A673 (cell line): Measurements from ENCODE around the gene FRMPD4. TPM values are rescaled to one million over a fixed set of nuclear protein-coding genes. Genes with fewer than 3 reads are reported as not detected.

Experiments used
- BruUV-seq: library from RNA; stranded (reverse); fragments of 400-500 nt; replicated peaks from 2 replicates; lab custom pipeline; 2021; lab: Mats Ljungman, UMichigan
- CTCF ChIA-PET: fragments of 300-600 bp; sonication (Branson Sonifier 250); formaldehyde crosslinking; loops from one replicate; lab custom pipeline; 2022; ENCODE audit warnings: antibody characterized with exemption; lab: Charles Lee
- POLR2A ChIA-PET: fragments of 300-600 bp; sonication (Branson Sonifier 250); formaldehyde crosslinking; loops from one replicate; lab custom pipeline; 2022; ENCODE audit warnings: antibody characterized with exemption; ENCODE audit not compliant: low non-redundant PET; lab: Charles Lee
- DNase-seq: peaks from one replicate; pipeline ENCODE4 v3.0.0-alpha.2; 2015; ENCODE audit warnings: low spot score
- H3K27ac ChIP-seq: fragments of 200-600 bp; sonication (generic); 2 replicates; pipeline ENCODE4 v1.5.1; 2016; ENCODE audit warnings: mixed run types, low read depth, mild to moderate bottlenecking, mixed read lengths, antibody characterized with exemption, low read length; ENCODE audit not compliant: poor library complexity, severe bottlenecking
- H3K27me3 ChIP-seq: fragments of 200-600 bp; sonication (generic); replicated peaks from 2 replicates; pipeline ENCODE4 v1.6.1; 2017; ENCODE audit warnings: mixed run types, low read depth, mild to moderate bottlenecking, mixed read lengths, antibody characterized with exemption, low read length; ENCODE audit not compliant: insufficient read depth, poor library complexity
- H3K36me3 ChIP-seq: fragments of 200-600 bp; sonication (generic); 2 replicates; pipeline ENCODE4 v1.6.1; 2016; ENCODE audit warnings: mixed run types, mild to moderate bottlenecking, mixed read lengths, antibody characterized with exemption, low read length; ENCODE audit not compliant: insufficient read depth, poor library complexity, severe bottlenecking
- H3K4me1 ChIP-seq: fragments of 200-600 bp; sonication (generic); 2 replicates; pipeline ENCODE4 v1.6.1; 2017; ENCODE audit warnings: mixed run types, mild to moderate bottlenecking, mixed read lengths, antibody characterized with exemption, low read length; ENCODE audit not compliant: insufficient read depth, poor library complexity, severe bottlenecking
- H3K4me3 ChIP-seq: fragments of 200-600 bp; sonication (generic); 2 replicates; pipeline ENCODE4 v1.5.1; 2016; ENCODE audit warnings: low read depth, mixed run types, mild to moderate bottlenecking, mixed read lengths, low read length; ENCODE audit not compliant: poor library complexity, severe bottlenecking
- H3K9me3 ChIP-seq: fragments of 200-600 bp; sonication (generic); 2 replicates; pipeline ENCODE4 v1.6.1; 2016; ENCODE audit warnings: mixed run types, low read depth, mild to moderate bottlenecking, mixed read lengths, antibody characterized with exemption, low read length; ENCODE audit not compliant: poor library complexity, severe bottlenecking
- EZH2 ChIP-seq: fragments of 200-600 bp; sonication (generic); IDR thresholded peaks from 2 replicates; pipeline ENCODE4 v1.6.1; 2017; ENCODE audit warnings: borderline replicate concordance, low read depth, mild to moderate bottlenecking, mixed read lengths, antibody characterized with exemption, low read length; ENCODE audit not compliant: poor library complexity, severe bottlenecking
- intact Hi-C: fragments of 100-400 bp; cut with micrococcal nuclease; formaldehyde crosslinking; loops from one replicate; pipeline ENCODE4 v1.10.0; 2022; ENCODE audit not compliant: unreplicated experiment
- total RNA-seq: library from RNA; stranded (reverse); gene quantifications from 2 replicates; pipeline ENCODE4 v1.2.3, GENCODE V29; 2021
- TF ChIP-seq, protein P1 (sequence below): fragments of 300-800, 200-600 bp; sonication (generic); conservative IDR thresholded peaks from 2 replicates; pipeline ENCODE4 v1.5.1; 2017; ENCODE audit warnings: low read depth, mild to moderate bottlenecking, antibody characterized with exemption, low read length, moderate library complexity, mixed read lengths

FRMPD4 gene
- total RNA-seq, 1 experiment from 2014 or later = not detected

DNA sequence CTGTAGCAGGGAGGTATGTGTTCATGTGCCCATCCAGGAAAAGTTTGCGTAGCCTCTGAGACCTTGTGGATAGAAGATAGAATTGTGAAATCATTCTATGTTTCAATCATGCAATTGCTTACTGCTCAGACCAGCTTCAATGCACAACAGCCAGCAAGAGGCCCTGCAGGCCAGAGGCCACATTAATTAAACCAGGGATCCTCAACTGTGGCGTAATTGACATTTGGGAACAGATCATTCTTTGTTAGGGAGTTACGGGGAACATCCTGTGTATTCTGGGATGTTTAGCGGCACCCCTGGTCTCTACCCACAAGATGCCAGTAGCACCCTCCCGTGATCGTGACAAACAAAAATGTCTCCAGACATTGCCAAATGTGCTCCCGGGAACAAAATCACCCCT, 566.4 kb downstream of the FRMPD4 start:
- ChIA-PET POLR2A (no interaction called here), CTCF (no interaction called here)
- H3K9me3 ChIP-seq = no peaks in the 10 kb centered on the region
- no peak overlapping the region for H3K4me3 ChIP-seq
- no peak overlapping the region for H3K27ac ChIP-seq
- no peak for DNase-seq
- no peaks in the 10 kb centered on the region for H3K36me3 ChIP-seq
- H3K27me3 ChIP-seq = peaks cover 9% of the 10 kb centered on the region
- intact Hi-C loops = loop anchor here (5.0 kb wide), 1 partner anchor 622 kb away; no protein-coding TSS in a partner anchor
- H3K4me1 ChIP-seq = no peaks in the 10 kb centered on the region
- BruUV-seq = no TSS peak
- TF ChIP-seq, protein P1, sequence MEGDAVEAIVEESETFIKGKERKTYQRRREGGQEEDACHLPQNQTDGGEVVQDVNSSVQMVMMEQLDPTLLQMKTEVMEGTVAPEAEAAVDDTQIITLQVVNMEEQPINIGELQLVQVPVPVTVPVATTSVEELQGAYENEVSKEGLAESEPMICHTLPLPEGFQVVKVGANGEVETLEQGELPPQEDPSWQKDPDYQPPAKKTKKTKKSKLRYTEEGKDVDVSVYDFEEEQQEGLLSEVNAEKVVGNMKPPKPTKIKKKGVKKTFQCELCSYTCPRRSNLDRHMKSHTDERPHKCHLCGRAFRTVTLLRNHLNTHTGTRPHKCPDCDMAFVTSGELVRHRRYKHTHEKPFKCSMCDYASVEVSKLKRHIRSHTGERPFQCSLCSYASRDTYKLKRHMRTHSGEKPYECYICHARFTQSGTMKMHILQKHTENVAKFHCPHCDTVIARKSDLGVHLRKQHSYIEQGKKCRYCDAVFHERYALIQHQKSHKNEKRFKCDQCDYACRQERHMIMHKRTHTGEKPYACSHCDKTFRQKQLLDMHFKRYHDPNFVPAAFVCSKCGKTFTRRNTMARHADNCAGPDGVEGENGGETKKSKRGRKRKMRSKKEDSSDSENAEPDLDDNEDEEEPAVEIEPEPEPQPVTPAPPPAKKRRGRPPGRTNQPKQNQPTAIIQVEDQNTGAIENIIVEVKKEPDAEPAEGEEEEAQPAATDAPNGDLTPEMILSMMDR = no peak
- no peak for TF ChIP-seq EZH2

DNA sequence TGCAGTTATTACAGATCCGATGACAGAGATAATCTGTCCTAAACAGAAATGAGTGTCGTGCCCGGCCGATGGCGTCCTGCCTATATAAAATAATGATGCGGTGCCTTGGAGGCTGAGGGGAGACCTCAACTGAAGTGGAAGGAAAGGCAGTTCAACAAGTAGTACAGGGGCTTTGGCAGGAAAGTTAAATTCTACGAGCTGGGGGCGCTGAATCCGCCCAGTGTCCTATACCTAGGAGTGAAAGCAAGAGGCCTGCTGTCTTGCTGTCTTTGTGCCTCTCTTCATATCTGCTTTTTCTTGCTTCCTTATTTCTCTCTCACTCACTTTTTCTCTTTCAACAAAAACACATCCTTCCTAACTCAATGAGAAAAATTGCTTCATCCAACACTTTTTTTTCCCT, 570.8 kb downstream of the FRMPD4 start:
- BruUV-seq = no TSS peak
- Histone ChIP-seq H3K9me3 (no peaks in the 10 kb centered on the region), H3K27me3 (peaks cover 9% of the 10 kb centered on the region), H3K27ac (no peak overlapping the region), H3K4me1 (no peaks in the 10 kb centered on the region), H3K4me3 (no peak overlapping the region), H3K36me3 (no peaks in the 10 kb centered on the region)
- ChIA-PET POLR2A (no interaction called here), CTCF (no interaction called here)
- TF ChIP-seq EZH2 = no peak
- TF ChIP-seq, protein P1 = peak; percentile 54
- peak; percentile 22 for DNase-seq
- intact Hi-C loops = no loop called here

DNA sequence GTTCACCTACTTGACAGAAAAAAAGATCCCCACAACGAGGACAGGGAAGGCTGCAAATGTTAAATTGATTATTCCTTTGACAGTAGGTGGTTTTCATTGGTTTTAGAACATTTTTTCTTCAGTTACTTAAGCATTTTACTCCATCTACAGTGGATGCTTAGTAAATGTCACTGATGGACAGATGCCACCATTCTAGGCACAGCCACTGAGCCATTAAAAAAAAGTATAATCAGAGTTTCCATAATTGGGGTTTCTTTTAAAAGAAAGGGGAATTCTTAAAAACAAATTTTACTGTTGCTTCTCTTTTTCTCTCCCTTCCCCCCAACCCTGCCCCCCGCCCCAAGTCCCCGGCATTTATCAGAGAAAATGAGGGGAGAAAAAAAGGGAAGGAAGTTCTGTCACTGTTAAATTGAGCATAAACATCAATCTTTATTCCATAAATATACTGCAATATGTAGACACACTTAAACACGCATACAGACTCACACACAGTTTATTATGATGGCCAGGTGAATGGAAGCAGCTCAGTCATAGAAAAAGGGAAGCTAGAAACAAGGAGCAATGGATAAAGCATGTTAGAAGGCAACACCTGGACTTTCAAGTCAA, 573.3 kb downstream of the FRMPD4 start:
- intact Hi-C loops = no loop called here
- Histone ChIP-seq H3K36me3 (no peaks in the 10 kb centered on the region), H3K9me3 (no peaks in the 10 kb centered on the region), H3K4me1 (no peaks in the 10 kb centered on the region), H3K27me3 (no peaks in the 10 kb centered on the region), H3K27ac (no peak overlapping the region), H3K4me3 (no peak overlapping the region)
- TF ChIP-seq EZH2 = no peak
- TF ChIP-seq, protein P1 = no peak
- BruUV-seq = no TSS peak
- no peak for DNase-seq
- ChIA-PET CTCF (no interaction called here), POLR2A (no interaction called here)
